Activated CD8-positive, alpha-beta memory T cell treated with anti-CD3 and anti-CD28 coated beads, Interleukin-2, amount 50 U/mL, for 1 hour (primary cell): ENCODE measurements around the gene BOD1L1.

Experiments
- DNase-seq: peaks from one replicate; pipeline ENCODE4 v3.0.0-alpha.2; 2020; ENCODE audit errors: extremely low read depth

BOD1L1 gene

DNA sequence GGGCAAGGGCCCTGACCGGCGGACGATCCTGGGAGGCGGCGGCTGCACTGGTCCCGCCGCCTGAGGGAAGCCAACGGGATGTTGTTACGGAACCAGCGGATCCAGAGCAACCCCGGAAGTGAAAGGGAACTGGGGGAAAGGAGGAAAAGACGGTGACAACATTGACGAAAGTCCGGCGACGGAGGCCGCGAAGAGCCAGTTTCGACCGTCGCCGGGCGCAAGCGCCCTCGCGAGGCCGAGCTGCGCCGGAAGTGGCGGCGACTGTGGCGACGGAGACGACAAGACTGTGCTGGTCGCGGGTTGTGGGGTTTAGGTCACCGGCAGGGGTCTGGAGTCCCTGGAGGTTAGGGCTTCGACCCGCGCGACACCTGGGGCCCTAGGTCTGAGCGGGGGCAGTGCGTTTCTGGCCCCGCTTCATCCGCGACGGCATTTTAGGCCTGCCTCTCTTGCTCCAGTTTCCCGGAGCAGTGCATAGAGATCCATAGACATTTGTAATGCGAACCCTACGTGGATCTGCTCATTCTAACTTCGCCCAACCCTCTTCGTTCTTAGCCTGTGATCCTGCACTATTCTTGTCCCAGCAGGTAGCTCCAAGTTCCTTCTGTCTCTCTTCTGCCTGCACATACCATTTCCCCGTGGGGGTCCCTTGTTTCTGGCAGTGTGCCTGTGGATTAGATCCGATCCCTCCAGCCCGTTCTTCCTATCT is at the start of gene BOD1L1:
Gene BOD1L1 (minus strand): TSS at position 120 of the 706 bp plus-strand sequence. CDS start 138 bp downstream, outside the sequence.
- DNase-seq: peak; percentile 45

DNA sequence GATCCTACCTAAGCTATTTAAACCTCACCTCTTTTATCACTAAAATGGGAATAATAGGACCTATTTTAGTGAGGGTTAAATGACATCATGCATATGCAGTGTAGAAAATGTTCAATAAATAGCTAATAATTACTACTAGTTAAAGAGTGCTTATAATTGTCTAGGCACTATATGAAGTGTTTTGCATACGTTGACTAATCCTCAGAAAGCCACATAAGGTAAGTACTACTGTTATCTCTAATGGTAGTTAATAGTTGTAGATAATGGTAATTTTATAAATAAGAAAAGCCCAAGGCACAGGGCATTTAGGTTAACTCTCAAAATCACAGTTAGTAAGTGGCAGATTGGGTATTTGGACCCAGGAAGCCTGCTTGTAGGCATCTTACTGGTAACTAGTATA is 47.4 kb upstream of the BOD1L1 start:
- no peak for DNase-seq

DNA sequence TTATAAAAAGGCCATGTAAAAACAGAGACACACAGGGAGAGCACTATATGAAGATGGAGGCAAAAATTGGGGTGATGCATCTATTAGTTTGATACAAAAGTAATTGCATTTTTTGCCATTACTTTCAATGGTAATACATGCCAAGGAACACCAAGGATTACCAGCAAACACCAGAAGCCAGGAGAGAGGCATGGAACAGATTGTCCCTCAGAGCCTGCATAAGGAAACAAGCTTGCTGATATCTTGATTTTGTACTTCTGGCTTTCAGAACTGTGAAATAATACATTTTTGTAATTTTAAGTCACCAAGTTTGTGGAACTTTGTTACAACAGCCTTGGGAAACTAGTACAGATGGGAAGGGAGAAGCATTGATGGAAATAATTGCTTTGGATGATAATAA is 45.6 kb upstream of the BOD1L1 start:
- no peak for DNase-seq

DNA sequence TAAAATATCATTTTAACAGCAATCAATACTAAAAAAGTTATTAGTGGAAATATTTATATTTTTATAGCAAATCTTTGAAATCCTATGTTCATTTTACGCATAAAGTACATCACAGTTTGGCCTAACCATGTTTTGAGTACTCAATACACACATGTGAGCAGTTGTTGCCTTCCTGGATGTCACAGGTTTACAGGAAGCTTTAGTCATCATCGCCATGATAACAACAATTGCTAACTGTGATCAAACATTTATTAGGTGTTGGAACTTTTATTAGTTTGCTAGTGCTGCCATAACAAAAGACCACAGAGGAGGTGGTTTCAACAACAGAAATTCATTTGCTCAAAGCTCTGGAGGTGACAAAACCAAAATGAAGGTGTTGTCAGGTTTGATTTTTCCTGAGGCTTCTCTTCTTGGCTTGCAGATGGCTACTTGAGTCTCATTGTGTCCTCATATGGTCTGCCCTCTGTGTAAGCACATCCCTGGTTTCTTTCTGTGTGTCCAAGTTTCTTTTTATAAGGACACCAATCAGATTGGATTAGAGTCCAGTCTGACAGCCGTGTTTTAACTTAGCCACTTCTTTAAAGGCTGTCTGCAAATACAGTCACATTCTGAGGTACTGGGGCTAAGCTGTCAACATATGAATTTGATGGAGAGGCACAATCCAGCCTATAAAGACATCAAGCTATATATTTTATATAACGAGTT is 43.1 kb upstream of the BOD1L1 start:
- DNase-seq: no peak

DNA sequence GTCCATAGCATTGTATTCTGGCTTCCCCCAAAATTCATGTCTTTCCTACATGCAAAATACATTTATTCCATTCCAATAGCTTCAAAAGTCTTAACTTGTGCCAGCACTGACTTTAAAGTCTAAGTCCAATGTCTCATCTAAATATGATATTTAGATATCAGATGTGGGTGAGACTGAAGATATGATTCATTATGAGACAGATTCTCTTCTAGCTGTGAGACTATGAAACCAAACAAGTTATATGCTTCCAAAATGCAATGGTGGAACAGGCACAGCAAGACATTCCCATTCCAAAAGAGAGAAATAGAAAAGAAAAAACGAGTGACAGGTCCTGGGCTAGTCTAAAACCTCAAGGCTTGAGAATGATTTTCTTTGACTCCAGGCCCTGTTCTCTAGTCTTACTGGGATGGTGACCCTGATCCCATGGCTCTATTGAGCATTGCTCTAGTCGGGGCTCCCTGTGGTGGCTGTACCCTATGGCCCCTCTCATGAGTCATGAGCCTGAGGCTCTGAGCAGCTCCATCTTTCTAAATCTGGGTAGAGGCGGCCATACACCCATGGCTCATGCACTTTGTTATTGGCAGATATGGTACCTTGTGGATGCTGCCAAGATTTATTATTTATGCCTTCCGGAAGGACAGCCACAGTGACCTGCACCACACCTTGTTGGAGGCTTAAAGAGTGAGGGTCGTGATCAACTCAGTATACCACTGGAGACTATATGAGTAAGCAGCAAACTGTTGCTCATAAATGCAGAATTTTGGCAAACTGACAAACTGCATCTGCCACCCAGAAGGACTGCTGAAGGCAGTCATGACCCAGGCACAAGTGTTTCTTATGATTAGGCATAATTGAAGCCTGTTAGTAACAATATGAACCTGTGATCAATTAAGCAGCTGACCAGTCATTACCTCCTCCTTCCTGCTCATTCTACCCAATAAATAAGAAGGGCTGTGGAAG is 38.5 kb upstream of the BOD1L1 start:
- no peak for DNase-seq

DNA sequence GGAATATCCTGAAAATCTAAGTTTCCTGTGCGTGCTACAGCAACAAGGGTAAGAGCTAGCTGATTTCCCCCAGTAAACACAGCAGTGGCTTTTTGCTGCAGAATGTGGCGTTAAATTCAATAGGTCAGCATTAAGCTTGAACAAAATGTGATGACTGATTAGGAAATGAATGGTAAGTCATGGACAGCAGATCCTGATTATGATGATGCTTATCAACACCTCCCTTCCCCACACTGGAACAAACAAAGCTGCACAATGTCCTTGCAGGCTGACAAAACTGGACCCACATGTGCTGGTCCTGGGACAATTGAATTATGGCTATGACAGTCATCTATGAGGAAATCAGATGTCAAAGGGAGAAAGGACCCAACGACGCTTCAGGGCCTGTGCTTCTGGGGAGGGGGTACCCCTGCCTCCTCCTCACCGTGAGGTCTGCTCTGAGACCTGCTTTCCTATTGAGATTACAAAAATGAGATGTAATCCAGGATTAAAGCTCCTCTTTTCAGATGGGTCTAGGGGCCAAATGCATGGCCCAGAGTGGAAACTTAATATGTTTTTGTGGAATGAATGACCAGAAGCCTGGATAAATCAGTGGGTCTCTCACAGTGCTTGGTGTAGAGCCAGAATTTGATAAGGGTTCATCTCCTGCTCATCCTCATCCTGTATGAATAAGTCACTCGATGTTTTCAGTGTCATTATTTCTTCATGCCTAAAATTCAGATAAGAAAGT is 32.0 kb upstream of the BOD1L1 start:
- no peak for DNase-seq

DNA sequence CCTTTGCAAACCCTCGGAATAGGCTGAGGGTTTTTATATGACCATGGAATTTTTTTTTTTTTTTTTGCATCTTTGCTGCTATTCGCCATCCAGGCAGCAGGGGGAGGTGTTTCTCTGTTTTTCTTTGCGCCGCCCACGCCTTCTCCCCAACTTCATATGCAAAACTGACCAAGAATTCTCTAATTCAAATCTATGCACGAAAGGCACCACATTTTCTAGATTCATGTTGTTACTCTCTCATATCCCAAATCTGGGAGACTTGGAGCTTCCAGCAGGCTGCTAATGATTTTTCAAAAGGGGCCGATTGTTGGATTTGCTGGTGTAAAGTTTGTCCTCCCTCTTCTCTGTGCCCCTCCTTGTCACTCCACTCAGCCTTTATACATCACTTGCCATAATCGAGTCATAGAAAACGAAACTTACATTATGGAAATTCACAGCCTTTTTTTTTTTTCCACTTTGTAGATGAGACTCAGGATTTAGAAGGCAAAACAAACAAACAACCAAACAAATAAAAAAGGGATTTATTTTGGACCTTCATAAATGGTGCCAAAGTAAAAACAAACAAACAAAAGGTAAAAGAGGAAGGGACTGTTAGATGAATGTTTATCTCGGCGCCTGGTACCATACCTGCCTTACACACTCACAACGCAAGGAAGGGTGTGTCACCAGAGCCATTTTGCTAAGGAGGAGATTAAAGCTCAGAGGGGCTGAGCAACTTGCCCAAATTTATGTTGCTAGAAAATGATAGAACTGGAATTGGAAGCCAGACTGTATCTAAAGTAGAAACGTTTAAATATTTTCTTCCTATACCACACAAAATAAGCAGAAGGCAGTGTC is 29.3 kb upstream of the BOD1L1 start:
- DNase-seq: no peak

DNA sequence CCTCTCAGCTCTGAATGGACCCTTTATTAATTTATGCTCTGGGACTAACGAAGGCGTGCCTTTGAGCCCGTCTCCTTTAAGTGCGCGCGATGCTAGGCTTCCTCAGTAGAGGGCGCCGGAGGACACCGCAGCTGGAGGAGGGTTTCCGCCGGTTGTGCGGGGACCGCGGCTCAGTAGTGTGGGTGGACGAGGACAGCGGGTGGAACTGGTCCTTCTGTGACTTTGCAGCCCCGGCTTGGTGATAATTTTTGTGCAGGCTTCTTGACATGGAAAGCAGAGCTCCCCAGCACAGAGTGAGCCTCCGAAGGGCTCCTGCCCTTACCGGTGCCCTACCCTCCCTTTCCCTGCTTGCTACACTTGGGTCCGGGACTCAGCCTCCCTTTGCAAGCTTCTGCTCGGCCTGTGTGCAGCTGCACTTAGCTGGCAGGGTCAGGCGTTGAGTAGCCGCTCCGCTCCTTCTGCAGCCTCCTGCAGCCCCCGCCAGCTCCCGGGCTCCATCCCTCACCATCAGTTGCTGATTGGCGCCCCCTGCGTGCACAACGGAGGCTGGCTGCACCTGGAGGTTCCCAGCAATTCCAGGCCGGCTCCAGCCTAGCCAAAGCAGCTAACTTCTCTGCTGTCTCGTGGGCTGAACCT is 26.8 kb upstream of the BOD1L1 start:
- DNase-seq: no peak

DNA sequence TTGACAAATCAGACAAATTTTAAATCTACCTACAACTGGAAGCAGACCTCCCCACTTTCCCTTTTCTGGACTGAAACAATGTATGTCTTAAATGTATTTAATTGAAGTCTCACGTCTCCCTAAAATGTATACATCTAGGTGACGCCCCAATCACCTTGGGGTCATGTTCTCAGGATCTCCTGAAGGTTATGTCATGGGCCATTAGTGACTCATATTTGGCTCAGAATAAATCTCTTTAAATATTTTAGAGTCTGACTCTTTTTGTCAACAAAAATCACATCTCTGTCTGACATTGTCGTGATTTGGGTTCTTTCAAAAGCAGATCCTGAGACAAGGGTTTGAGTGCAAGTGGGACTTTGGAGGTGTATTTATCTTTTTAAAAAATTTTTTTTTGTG is 26.2 kb upstream of the BOD1L1 start:
- DNase-seq: no peak

DNA sequence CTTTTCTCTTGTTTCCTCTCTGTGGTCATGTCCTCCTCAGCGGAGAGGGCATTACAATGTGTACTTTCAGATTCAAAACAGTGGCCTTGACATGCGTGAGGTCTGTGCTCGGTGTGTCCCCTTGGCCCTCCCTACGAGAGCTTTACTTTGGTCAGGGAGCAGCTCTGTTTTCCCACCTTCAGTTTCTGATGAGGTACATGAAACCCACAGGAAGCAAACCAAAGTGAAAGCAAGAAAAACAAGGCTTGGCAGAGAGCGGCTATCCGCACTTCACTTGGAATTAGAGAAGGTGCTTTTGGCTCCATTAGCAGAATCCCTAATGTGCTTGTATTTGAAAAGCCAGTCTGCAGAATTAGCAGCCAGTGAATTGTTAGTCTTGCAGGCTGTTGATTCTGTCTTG is 19.5 kb upstream of the BOD1L1 start:
- no peak for DNase-seq

DNA sequence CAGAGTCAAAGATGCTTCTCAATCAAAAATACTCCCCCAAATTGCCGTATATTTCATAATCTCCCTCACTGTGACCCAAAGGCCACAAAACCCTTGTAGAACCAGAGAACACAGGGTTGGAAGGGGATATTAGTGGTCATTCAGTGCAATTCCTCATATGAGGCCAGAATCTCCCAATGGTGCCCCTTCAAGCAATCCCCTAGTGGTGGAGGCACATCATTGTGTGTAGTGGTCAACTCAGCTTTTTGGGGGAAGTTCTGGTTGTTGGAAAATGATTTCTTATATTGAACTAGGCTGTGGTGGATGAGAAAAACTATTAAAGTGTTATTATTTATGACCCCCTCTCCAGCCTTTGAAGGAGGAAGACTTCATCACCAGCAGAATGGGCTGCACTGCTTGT is 17.6 kb upstream of the BOD1L1 start:
- DNase-seq: no peak

DNA sequence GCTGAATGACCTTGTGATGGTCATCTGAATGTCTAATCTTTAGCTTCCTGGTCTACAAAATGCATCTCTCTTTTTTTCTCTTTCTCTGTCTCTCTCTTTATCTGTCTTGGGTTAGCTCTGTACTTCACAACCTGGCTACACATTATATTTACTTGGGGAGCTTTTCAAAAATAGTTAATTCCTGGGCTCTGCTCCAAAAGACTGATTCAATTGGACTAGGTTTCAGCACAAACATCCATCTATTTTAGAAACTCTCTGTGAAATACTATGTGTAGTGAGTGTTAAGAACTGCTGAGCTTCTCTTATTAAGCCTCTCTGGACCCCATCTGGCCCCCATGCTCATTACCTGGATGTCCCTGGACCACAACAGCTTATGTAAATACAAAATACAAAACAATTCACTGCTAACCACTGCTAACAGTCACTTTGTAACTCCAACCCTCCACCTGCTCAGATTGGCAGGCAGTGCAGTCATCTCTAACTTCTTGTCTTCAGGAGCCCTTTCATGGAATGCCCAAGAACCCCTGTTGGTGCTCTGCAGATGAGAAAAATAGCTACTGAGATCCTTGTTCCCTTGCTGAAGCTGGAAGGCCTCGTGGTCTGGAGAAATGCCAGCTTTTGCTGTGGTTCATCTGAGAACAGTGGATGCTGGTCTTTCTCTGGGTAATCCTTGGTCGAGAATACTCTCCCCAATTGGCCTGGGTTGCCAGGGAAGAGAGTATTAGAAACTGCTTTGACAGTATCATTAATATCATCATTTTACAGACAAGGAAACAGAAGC is 14.8 kb upstream of the BOD1L1 start:
- no peak for DNase-seq

DNA sequence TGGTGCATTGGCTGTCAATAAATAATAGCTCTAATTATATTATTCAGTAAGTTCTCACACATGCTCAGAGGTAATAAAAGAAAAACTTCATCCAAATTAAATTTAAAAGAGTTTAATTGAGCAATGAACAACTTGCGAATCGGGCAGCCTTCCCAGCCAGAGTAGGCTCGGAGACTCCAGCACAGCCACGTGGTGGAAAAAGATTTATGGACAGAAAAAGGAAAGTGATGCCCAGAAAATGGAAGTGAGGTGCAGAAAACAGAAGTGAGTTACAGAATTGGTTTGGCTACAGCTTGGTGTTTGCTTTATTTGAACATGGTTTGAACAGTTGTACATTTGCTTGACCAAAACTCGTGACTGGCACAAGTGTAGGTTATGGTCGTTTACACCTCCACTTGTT is 13.6 kb upstream of the BOD1L1 start:
- no peak for DNase-seq

DNA sequence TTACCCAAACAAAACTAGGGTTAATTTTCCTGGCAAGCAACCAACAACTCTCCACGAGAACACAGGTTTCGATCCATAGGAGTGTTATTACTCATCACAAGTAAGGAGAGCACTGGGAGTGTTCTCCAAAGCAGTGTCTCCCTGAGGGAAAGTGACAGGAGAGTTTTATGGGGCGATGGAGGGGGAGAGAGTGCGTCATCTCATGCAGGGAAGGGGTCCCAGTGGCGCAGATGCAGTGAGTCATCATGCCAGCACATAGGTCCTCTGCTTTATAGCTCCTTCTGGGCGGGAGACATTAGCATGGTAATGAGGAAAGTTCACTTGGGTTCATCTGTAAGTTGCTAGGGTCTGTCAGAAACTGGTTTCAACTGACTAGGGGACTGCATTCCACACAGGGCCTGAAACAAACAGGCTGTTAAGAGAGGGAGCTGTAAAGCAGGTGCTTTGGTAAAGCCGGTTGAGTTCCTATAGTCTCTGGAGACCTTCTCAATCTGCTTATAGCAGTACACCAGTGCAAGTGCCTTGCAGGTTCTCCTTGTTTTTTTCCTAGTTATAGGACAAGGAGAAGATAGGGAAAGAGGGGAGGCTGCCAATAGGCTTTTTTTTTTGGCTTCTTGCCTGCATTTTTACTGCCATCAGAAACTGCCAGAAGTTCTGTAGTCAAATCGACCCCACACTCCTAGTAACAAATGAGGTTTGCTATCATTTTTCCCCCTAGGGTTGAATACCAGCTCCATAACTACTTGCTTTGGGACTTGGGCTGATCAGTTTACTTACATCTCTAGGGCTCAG is 12.8 kb upstream of the BOD1L1 start:
- no peak for DNase-seq

DNA sequence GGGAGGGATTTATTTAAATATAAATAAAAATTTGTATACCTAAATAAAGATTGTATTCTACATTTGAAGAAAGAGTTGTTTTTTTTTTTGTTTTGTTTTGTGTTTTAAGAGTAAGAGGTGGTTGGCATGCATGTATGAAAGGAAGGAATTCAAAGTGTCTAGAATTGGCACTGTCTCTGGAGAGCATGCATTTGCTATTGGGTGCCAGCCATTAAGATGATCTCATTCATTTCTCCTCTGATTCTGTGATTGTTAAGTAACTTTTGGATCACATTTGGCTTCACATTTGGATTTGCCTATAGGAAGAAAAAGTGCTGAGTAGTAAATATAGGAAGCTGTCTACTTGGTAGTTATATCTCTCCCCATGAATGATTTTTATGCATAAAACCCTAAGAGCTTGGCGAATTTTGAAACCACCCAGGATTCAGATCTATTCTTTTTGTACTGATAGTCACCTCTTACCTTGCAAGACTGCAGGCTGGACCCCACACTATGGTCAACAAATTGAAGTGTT is 7.8 kb upstream of the BOD1L1 start:
- DNase-seq: no peak

DNA sequence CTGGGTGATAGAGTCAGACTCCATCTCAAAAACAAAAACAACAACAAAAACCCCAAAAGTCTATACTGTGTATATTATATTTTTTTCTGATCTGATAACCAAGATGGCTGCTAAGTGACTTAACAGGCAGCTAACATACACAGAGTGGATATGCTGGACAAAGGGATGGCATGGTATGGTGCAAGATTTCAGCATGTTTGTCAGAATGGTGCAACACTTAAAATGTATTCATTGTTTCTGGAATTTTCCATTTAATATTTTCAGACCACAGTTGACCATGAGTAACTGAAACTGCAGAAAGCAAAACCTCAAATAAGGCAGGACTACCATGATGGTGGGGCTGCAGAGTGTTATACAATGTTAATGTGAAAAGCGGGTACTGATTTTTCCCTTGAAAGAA is 6.1 kb upstream of the BOD1L1 start:
- DNase-seq: no peak

DNA sequence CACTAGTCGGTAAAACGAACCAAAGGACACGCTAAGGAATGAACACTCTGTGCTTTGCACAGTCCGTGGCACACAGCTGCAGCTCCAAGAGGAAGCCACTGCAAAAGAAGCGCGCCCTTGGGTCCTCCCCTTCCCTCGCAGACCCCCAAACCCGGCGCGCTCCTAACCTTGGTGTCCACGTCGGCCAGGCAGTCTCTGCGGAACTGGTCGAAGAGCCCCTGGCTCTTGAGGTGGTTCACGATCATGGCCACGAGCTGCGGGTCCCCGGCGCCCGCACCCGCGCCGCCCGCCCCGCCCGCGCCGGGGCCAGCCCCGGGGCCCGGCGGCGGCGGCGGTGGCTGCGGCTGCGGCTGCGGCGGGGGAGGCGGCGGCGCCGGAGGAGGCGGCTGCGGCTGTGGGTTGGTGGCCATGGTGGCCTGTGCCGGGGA is 333 bp downstream of the BOD1L1 start:
- DNase-seq: peak; percentile 7

DNA sequence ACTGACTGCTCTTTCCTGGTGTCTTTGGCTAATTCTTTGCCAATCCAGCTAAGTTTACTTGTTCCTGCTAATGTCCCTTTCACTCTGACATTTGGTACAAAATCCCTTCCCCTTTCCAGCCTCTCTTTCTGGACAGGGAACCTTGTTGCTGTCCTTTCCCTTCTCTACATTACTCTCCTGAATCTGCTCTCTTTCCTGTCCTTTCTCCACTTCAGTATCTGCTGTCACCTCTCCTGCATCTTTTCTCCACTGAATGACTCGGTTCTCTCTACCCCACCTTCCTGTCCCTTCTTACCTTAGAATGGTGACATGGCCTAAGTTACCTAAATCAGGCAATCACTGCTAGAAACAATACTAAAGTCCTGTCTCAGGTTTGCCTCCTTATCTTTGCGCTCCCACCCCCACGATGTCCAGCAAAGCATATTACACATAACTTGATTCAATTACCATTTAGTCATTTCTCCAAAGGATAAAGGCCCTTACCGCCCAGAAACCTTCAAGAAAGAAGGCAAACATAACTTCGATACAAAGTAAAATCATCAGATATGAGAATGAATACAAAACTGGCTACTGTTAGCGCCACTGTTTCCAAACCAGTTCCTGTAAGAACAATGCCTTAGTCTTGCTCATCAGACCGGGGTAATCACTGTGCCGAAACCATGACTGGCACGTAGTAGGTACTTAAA is 890 bp downstream of the BOD1L1 start:
- DNase-seq: no peak
